ENCODE measurements around the gene FGF8.

- no peak for TF ChIP-seq CTCF (conservative IDR thresholded peaks at IDR 0.05; ENCODE audit: low read depth, low read length)
- no peak for TF ChIP-seq EZH2 (IDR thresholded peaks at IDR 0.05; ENCODE audit: low read length, unreplicated experiment)
These were observed 31.2 kb upstream of the FGF8 start for GRCh38 chr10:101807158-101807557.
